HG03432 (cell line): ENCODE data around the gene KIRREL1.

Experiments used
- ATAC-seq: cut with Tn5 transposase; IDR thresholded peaks from one replicate; pipeline ENCODE4 v1.9.1; 2021; ENCODE audit warnings: mild to moderate bottlenecking, moderate library complexity; ENCODE audit not compliant: unreplicated experiment

KIRREL1 gene

GRCh38 chr1:158062174-158062573 lies 68.7 kb downstream of the KIRREL1 start:
- ATAC-seq = no peak

- no peak for ATAC-seq
Observed at GRCh38 chr1:158067662-158068061, 74.2 kb downstream of the KIRREL1 start.

DNA sequence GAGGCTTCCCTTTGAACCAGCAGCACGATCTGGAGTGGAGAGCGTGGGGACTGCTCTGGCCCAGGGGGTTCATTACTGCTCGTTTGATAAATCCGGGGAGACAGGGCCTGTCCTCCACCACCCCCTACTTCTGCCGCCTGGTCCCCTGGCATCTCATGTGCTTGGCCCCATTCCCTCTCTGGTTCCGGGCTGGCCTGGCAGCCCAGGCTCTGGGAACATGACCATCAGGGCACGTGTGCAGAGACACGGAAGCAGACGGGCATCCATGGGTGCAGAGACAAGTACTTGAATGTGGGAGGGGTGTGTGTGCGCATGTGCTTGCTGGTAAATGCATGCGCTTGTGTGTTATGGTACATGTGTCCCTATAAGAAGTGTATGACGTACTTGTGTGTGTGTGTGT lies 75.5 kb downstream of the KIRREL1 start:
- no peak for ATAC-seq

GRCh38 chr1:158071138-158071537 lies 77.7 kb downstream of the KIRREL1 start:
- ATAC-seq = no peak

GRCh38 chr1:158075078-158075477 lies 81.6 kb downstream of the KIRREL1 start:
- no peak for ATAC-seq

DNA sequence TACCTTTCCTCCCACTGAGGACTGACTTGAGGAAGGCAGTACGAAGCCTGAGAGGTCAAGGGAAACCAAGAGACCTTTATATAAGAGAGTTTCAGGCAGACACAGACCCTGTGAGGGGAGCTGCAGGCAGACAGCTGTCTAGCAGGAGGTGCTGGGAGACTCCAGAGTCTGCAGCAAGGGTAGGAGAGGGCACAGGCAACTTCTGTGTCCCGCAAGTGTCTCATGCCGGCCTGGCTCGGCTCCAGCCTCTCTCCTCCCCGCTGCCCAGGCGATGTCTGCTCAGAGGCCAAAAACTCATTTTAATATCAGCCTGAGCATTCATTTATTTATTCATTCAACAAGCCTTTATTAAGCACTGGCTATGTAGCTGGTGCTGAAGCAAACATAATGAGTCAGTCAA lies 83.0 kb downstream of the KIRREL1 start:
- no peak for ATAC-seq

DNA sequence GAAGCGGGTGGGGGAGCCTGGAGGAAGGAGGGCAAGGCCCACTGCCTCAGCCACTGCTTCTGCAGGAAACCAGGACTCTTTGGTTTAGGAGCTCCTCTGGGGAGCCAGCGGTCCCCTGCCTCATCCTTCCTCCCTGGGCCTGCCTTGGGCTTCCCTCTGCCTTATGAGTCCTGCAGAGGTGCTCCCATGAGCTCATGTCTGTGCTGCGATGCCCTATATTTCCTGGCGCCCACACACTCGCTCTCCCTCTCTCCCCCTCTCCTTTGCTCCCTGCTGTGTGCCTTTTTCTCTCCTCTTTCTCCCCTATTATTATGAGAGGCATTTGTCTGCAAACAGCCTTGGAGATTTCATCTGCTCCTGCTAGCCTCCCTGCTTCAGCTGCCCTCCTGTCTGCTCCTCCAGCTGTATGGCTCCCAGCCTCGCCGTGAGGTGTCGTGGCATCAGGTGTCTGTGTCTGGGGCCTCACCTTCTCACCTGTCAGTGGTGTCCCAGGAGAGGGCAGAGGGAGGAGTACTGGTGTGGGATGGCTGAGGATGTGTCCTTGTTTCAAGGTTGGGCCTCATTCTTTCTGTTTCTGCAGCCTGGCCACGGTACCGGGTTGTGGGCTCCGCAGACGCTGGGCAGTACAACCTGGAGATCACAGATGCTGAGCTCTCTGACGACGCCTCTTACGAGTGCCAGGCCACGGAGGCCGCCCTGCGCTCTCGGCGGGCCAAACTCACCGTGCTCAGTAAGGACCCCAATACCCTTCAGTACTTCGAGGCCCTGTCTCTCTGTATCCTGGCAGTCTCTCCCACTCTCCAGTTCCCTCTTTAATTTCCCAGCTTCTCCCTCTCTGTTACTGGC lies 84.2 kb downstream of the KIRREL1 start:
- no peak for ATAC-seq

DNA sequence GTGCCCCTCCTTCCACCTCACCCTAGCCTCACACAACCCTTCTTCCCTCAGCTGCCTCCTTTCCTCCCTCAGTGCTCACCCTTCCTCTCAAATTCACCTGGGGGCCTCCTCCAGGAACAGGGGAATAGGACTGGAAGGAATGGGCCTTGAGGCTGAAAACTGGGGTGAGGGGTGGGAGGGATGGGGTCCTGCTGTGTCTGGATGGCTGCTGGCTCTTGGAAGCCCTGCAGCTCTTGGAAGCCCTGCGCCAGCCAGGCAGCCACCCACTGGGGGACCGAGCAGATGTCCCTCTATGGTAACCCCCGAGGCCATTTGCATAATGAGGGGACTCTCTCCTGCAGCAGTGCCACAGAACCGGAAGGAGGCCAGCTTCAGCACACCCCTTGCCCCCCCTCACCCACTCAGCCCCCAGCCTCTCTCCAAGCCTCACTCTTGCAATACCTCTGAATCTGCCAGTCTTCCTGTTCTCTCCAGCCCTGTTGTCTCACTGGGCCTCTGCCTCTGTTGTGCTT lies 85.2 kb downstream of the KIRREL1 start:
- ATAC-seq = no peak

- no peak for ATAC-seq
Observed at GRCh38 chr1:158080066-158080465, 86.6 kb downstream of the KIRREL1 start.

DNA sequence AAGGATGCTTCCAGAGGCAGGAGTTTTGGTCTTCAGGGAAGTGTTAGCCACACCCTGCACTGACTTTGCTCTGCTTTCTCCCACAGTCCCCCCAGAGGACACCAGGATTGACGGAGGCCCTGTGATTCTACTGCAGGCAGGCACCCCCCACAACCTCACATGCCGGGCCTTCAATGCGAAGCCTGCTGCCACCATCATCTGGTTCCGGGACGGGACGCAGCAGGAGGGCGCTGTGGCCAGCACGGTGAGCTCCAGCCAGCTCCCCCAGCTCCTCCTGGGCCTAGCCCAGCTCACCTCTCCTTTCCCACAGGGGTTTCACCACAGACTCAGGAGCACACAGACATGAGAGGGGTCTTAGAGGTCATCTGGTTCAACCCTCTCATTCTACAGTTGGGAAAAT lies 90.9 kb downstream of the KIRREL1 start:
- no peak for ATAC-seq

DNA sequence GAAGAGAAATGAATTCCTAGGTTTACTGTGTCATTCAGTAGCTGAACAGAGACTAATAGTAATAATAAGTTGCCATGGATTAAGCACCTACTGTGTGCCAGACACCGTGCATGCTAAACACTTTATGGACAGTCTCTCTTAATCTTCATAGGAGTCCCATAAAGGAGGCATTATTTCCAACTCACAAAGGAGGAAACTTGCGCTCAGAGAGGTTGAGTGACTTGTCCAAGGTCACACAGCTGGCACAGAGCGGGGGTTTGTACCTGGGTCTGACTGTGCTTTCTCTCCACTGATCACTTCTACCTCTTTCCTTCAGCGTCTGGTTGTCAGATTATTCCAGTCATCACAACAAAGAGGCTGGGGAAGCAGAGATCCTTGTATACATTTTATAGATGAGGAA lies 91.3 kb downstream of the KIRREL1 start:
- no peak for ATAC-seq

- no peak for ATAC-seq
Observed at GRCh38 chr1:158087320-158087927, 94.0 kb downstream of the KIRREL1 start.

- ATAC-seq = no peak
Observed at GRCh38 chr1:158089476-158089875, 96.0 kb downstream of the KIRREL1 start.

DNA sequence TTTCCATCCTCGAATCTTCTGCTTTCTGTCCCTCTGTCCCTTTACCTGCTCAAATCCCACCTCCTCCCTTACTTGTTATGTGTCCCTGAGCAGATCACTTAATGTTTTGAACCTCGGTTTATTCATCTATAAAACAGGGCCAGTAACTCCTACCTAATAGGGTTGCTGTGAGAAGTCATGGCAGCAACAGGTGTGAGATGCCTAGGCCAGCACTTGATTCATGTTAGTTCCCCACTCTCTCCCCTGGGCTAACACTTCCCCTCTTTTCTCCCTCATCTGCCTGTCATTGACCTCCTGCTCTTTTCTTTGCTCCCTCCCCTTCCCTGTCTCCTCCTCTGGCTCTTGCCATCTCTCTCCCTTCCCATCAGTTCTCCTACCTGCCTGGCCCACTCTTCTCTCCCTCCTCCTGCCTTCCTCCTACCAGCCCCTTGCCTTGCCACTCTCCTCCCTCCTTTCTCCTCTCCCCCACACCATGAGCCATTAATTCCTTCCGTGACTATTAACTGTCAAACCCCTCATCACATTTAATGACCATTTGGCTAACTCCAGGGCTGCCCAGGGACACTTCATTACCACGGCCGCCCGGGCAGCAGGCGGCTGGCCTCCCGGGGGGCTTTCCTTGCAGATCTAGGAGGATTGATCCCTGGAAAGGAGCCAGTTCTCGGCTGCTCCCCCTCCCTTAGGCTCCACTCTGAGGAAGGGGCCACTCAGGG lies 96.6 kb downstream of the KIRREL1 start:
- no peak for ATAC-seq

- ATAC-seq = no peak
Observed at GRCh38 chr1:158093376-158093775, 99.9 kb downstream of the KIRREL1 start.

- no peak for ATAC-seq
Observed at GRCh38 chr1:158094571-158094970, 101.1 kb downstream of the KIRREL1 start.

- ATAC-seq = no peak
Observed at GRCh38 chr1:158095737-158096335, 102.4 kb downstream of the KIRREL1 start.

- no peak for ATAC-seq
Observed at GRCh38 chr1:158098256-158098655, 104.8 kb downstream of the KIRREL1 start.

GRCh38 chr1:158099185-158099584 lies 105.7 kb downstream of the KIRREL1 start:
- ATAC-seq = no peak

DNA sequence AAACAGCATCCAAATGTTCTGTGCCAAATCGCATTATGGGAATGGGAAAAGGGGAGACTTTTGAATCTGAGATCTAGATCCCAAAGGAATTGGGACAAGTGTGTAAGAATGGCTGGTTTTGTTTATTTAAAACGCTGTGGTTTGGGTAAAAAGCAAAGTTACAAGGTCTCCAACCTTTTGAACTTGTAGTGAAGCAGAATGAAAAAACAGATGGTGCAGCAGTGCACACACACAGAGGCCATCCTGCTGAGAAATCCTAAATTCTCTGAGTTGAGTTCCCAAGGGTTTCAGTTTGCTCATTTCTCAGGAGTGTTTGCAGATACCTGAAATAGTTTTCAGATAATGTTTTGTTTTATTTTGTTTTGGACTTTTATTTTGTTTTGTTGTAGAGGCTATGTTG lies 107.1 kb downstream of the KIRREL1 start:
- ATAC-seq = no peak

- ATAC-seq = no peak
Observed at GRCh38 chr1:158101455-158101854, 108.0 kb downstream of the KIRREL1 start.
